ENCODE results near the gene IL4. TPM values are rescaled to one million over a fixed set of nuclear protein-coding genes. Genes with fewer than 3 reads are reported as not detected.

The IL4 gene
- total RNA-seq, 1 donor from 2014 or later: not detected

GRCh38 chr5:132669455-132669820 is 4.4 kb upstream of the IL4 start:
- no peaks in the 10 kb centered on the region for H3K9me3 Mint-ChIP-seq
- Histone ChIP-seq H3K27ac (no peak overlapping the region), H3K4me2 (no peak overlapping the region), H2AFZ (replicated peaks) (no peak overlapping the region), H3K4me1 (no peaks in the 10 kb centered on the region), H3K4me3 (no peak overlapping the region), H3K9me3 (ENCODE audit: low read depth) (no peaks in the 10 kb centered on the region), H3K9ac (no peak overlapping the region), H3K27me3 (no peaks in the 10 kb centered on the region), H4K20me1 (ENCODE audit: low read depth) (no peaks in the 10 kb centered on the region), H3K36me3 (no peaks in the 10 kb centered on the region), H3K79me2 (ENCODE audit: low read depth) (no peaks in the 10 kb centered on the region), H3F3A (ENCODE audit: low read depth) (no peaks in the 10 kb centered on the region)
- no peak overlapping the region for H3K27ac Mint-ChIP-seq
- no peaks in the 10 kb centered on the region for H3K36me3 Mint-ChIP-seq
- no peak overlapping the region for H3K4me3 Mint-ChIP-seq
- TF ChIP-seq EZH2phosphoT487 (IDR thresholded peaks at IDR 0.05): no peak
- TF ChIP-seq CTCF (IDR thresholded peaks at IDR 0.05): no peak
- no peak for TF ChIP-seq EZH2 (IDR thresholded peaks at IDR 0.05)
- H3K27me3 Mint-ChIP-seq (ENCODE audit: insufficient read depth, low read depth): peaks cover 6% of the 10 kb centered on the region
- no peak for DNase-seq (ENCODE audit: low spot score)
- H3K4me1 Mint-ChIP-seq: peaks cover 11% of the 10 kb centered on the region

- Mint-ChIP-seq H3K27me3 (ENCODE audit: insufficient read depth, low read depth) (peaks cover 6% of the 10 kb centered on the region), H3K36me3 (no peaks in the 10 kb centered on the region), H3K27ac (no peak overlapping the region), H3K4me1 (peaks cover 10% of the 10 kb centered on the region), H3K4me3 (peak overlapping the region; percentile 43), H3K9me3 (no peaks in the 10 kb centered on the region)
- Histone ChIP-seq H3K4me3 (no peak overlapping the region), H3K27me3 (no peaks in the 10 kb centered on the region), H3K4me1 (no peaks in the 10 kb centered on the region), H3K4me2 (no peak overlapping the region), H3K9ac (no peak overlapping the region), H2AFZ (replicated peaks) (no peak overlapping the region), H3F3A (ENCODE audit: low read depth) (no peaks in the 10 kb centered on the region), H4K20me1 (ENCODE audit: low read depth) (no peaks in the 10 kb centered on the region), H3K27ac (no peak overlapping the region), H3K36me3 (no peaks in the 10 kb centered on the region), H3K79me2 (ENCODE audit: low read depth) (no peaks in the 10 kb centered on the region), H3K9me3 (ENCODE audit: low read depth) (no peaks in the 10 kb centered on the region)
- no peak for DNase-seq (ENCODE audit: low spot score)
- TF ChIP-seq EZH2phosphoT487 (IDR thresholded peaks at IDR 0.05): no peak
Observed at GRCh38 chr5:132669966-132670882, 3.6 kb upstream of the IL4 start.

GRCh38 chr5:132671000-132671399 is 2.8 kb upstream of the IL4 start:
- H3K4me3 Mint-ChIP-seq: no peak overlapping the region
- no peaks in the 10 kb centered on the region for H3K27me3 ChIP-seq
- H3K27ac ChIP-seq: no peak overlapping the region
- peaks cover 6% of the 10 kb centered on the region for H3K4me1 Mint-ChIP-seq
- no peak overlapping the region for H3K4me2 ChIP-seq
- no peak overlapping the region for H3K9ac ChIP-seq
- no peaks in the 10 kb centered on the region for H3K36me3 Mint-ChIP-seq
- H2AFZ ChIP-seq (replicated peaks): no peak overlapping the region
- no peaks in the 10 kb centered on the region for H3K4me1 ChIP-seq
- no peaks in the 10 kb centered on the region for H3K79me2 ChIP-seq (ENCODE audit: low read depth)
- no peak for DNase-seq (ENCODE audit: low spot score)
- no peaks in the 10 kb centered on the region for H3K36me3 ChIP-seq
- H3K4me3 ChIP-seq: no peak overlapping the region
- no peaks in the 10 kb centered on the region for H3K9me3 Mint-ChIP-seq
- H3K27me3 Mint-ChIP-seq (ENCODE audit: insufficient read depth, low read depth): peaks cover 6% of the 10 kb centered on the region
- no peaks in the 10 kb centered on the region for H3F3A ChIP-seq (ENCODE audit: low read depth)
- H3K9me3 ChIP-seq (ENCODE audit: low read depth): no peaks in the 10 kb centered on the region
- TF ChIP-seq EZH2phosphoT487 (IDR thresholded peaks at IDR 0.05) (no peak), EZH2 (IDR thresholded peaks at IDR 0.05) (no peak), CTCF (IDR thresholded peaks at IDR 0.05) (no peak)
- H4K20me1 ChIP-seq (ENCODE audit: low read depth): no peaks in the 10 kb centered on the region
- no peak overlapping the region for H3K27ac Mint-ChIP-seq

- Mint-ChIP-seq H3K36me3 (no peaks in the 10 kb centered on the region), H3K4me3 (no peak overlapping the region), H3K27me3 (ENCODE audit: insufficient read depth, low read depth) (peaks cover 6% of the 10 kb centered on the region), H3K27ac (no peak overlapping the region), H3K4me1 (peaks cover 8% of the 10 kb centered on the region), H3K9me3 (no peaks in the 10 kb centered on the region)
- no peaks in the 10 kb centered on the region for H3K36me3 ChIP-seq
- H3K4me1 ChIP-seq: no peaks in the 10 kb centered on the region
- H3K4me3 ChIP-seq: no peak overlapping the region
- no peaks in the 10 kb centered on the region for H3K27me3 ChIP-seq
- no peaks in the 10 kb centered on the region for H3F3A ChIP-seq (ENCODE audit: low read depth)
- no peak overlapping the region for H2AFZ ChIP-seq (replicated peaks)
- TF ChIP-seq CTCF (IDR thresholded peaks at IDR 0.05) (no peak), EZH2 (IDR thresholded peaks at IDR 0.05) (no peak), EZH2phosphoT487 (IDR thresholded peaks at IDR 0.05) (no peak)
- no peaks in the 10 kb centered on the region for H3K79me2 ChIP-seq (ENCODE audit: low read depth)
- no peak for DNase-seq (ENCODE audit: low spot score)
- H3K9ac ChIP-seq: no peak overlapping the region
- no peak overlapping the region for H3K4me2 ChIP-seq
- no peaks in the 10 kb centered on the region for H4K20me1 ChIP-seq (ENCODE audit: low read depth)
- no peaks in the 10 kb centered on the region for H3K9me3 ChIP-seq (ENCODE audit: low read depth)
- no peak overlapping the region for H3K27ac ChIP-seq
Observed at GRCh38 chr5:132673488-132673887, 301 bp upstream of the IL4 start.
